CD14-positive monocyte (primary cell): ENCODE data around the gene PYGM. TPM values are rescaled to one million over a fixed set of nuclear protein-coding genes. Genes with fewer than 3 reads are reported as not detected.
A peak's percentile ranks its signal among the peaks of the same experiment; 100 is the strongest.

Source experiments
- DNase-seq, 3 donors: peaks; one replicate each; pipeline ENCODE4 v3.0.0-alpha.2; 2011 to 2022
- H2AFZ ChIP-seq: 2 replicates; pipeline ENCODE4 v1.6.0; 2012; ENCODE audit warnings: mild to moderate bottlenecking, low read depth, low read length, inconsistent platforms; ENCODE audit not compliant: insufficient read depth, poor library complexity, severe bottlenecking
- H3K27ac ChIP-seq, 2 donors: 1 replicate in 1 of 2; 2 replicates in 1 of 2; pipeline ENCODE4 v1.5.1; 2012 to 2013; ENCODE audit warnings: low read length in 2 of 2, control low read depth in 1 of 2, inconsistent platforms in 1 of 2, low read depth in 1 of 2, mild to moderate bottlenecking in 1 of 2
- H3K27me3 ChIP-seq, 2 donors: one replicate each; pipeline versions ENCODE4 v1.6.0 to v1.6.1; 2011 to 2013; ENCODE audit warnings: low read length in 2 of 2; ENCODE audit not compliant: control insufficient read depth in 2 of 2, insufficient read depth in 2 of 2
- H3K36me3 ChIP-seq, 2 donors: replicated peaks in 1 of 2; 1 replicate in 1 of 2; 2 replicates in 1 of 2; pipeline versions ENCODE4 v1.5.1 to v1.6.1; 2012 to 2013; ENCODE audit warnings: low read length in 2 of 2, control low read depth in 1 of 2, inconsistent platforms in 1 of 2, mild to moderate bottlenecking in 1 of 2; ENCODE audit not compliant: insufficient read depth in 2 of 2, control insufficient read depth in 1 of 2
- H3K4me1 ChIP-seq, 2 donors: 1 replicate in 1 of 2; 2 replicates in 1 of 2; pipeline versions ENCODE4 v1.5.1 to v1.6.1; 2012 to 2013; ENCODE audit warnings: low read length in 2 of 2, control low read depth in 1 of 2, inconsistent platforms in 1 of 2, mild to moderate bottlenecking in 1 of 2, moderate library complexity in 1 of 2; ENCODE audit not compliant: insufficient read depth in 2 of 2, control insufficient read depth in 1 of 2
- H3K4me2 ChIP-seq: replicated peaks from 2 replicates; pipeline ENCODE3; 2012; ENCODE audit warnings: low read length, moderate library complexity, mild to moderate bottlenecking; ENCODE audit not compliant: poor library complexity, severe bottlenecking; ENCODE audit errors: extremely low read depth
- H3K4me3 ChIP-seq, 3 experiments: fragments of 200-600 bp in 1 of 3; sonication (generic) in 1 of 3; replicated peaks in 1 of 3; 1 replicate in 2 of 3; 2 replicates in 1 of 3; pipeline ENCODE4 v1.5.1; 2011 to 2013; ENCODE audit warnings: low read length in 3 of 3, mild to moderate bottlenecking in 3 of 3, control low read depth in 2 of 3, low read depth in 2 of 3, inconsistent platforms in 1 of 3, moderate library complexity in 1 of 3
- H3K79me2 ChIP-seq: 2 replicates; pipeline ENCODE4 v1.6.0; 2012; ENCODE audit warnings: mild to moderate bottlenecking, control low read depth, inconsistent platforms, low read length, moderate library complexity; ENCODE audit not compliant: insufficient read depth
- H3K9ac ChIP-seq: 2 replicates; pipeline ENCODE4 v1.6.0; 2017; ENCODE audit warnings: low read length, mild to moderate bottlenecking; ENCODE audit not compliant: insufficient read depth, poor library complexity, severe bottlenecking
- H3K9me3 ChIP-seq, 2 donors: replicated peaks in 1 of 2; 1 replicate in 1 of 2; 2 replicates in 1 of 2; pipeline versions ENCODE4 v1.5.1 to v1.6.1; 2012 to 2013; ENCODE audit warnings: low read length in 2 of 2, control low read depth in 1 of 2; ENCODE audit not compliant: control insufficient read depth in 1 of 2, insufficient read depth in 1 of 2
- H4K20me1 ChIP-seq: 2 replicates; pipeline ENCODE4 v1.6.0; 2012; ENCODE audit warnings: mild to moderate bottlenecking, low read length, control low read depth, moderate library complexity; ENCODE audit not compliant: insufficient read depth
- H3K27ac Mint-ChIP-seq, 7 donors: one replicate each; pipeline ENCODE4 v1.8.0; 2020; ENCODE audit warnings: mild to moderate bottlenecking in 7 of 7, mixed read lengths in 7 of 7, moderate library complexity in 6 of 7, inconsistent platforms in 2 of 7
- H3K27me3 Mint-ChIP-seq, 3 donors: one replicate each; pipeline ENCODE4 v1.8.0; 2021 to 2022; ENCODE audit warnings: low read depth in 3 of 3, mild to moderate bottlenecking in 3 of 3, mixed read lengths in 3 of 3, moderate library complexity in 3 of 3, inconsistent platforms in 1 of 3
- H3K36me3 Mint-ChIP-seq, 2 donors: one replicate each; pipeline ENCODE4 v1.8.0; 2020; ENCODE audit warnings: mixed read lengths in 2 of 2, inconsistent platforms in 1 of 2, mild to moderate bottlenecking in 1 of 2
- H3K4me1 Mint-ChIP-seq: one replicate; pipeline ENCODE4 v1.8.0; 2020; ENCODE audit warnings: mild to moderate bottlenecking, mixed read lengths
- H3K4me3 Mint-ChIP-seq, 2 donors: one replicate each; pipeline ENCODE4 v1.8.0; 2020; ENCODE audit warnings: mild to moderate bottlenecking in 2 of 2, mixed read lengths in 2 of 2, moderate library complexity in 1 of 2
- H3K9me3 Mint-ChIP-seq, 7 donors: one replicate each; pipeline ENCODE4 v1.8.0; 2020 to 2022; ENCODE audit warnings: mixed read lengths in 7 of 7, mild to moderate bottlenecking in 6 of 7, moderate library complexity in 6 of 7, inconsistent platforms in 2 of 7
- WGBS: methylation state at CpG from one replicate; pipeline ENCODE4 v1.1.5; 2013; ENCODE audit warnings: missing lambda C conversion rate; ENCODE audit not compliant: insufficient coverage; 5-methylcytosine and 5-hydroxymethylcytosine counted together
- intact Hi-C, 2 donors: fragments of 100-400 bp; cut with micrococcal nuclease; formaldehyde crosslinking; loops; one replicate each; pipeline versions ENCODE4 v1.15.0 to v1.15.1; 2023
- polyA plus RNA-seq, 3 donors: library from polyadenylated mRNA; depleted of rRNA in 1 of 3; unstranded in 2 of 3; stranded (reverse) in 1 of 3; fragments of 300-500 nt in 2 of 3; fragments of >200 nt in 1 of 3; fragmentation: Illumina TruSeq in 2 of 3; gene quantifications; 1 replicate in 2 of 3; 2 replicates in 1 of 3; pipeline ENCODE4 v1.2.3, GENCODE V29; 2012 to 2021
- TF ChIP-seq, protein P1 (sequence below): fragments of 200-600 bp; IDR thresholded peaks from one replicate; pipeline ENCODE4 v1.8.0; 2022; ENCODE audit warnings: antibody characterized with exemption, mild to moderate bottlenecking

PYGM gene
- polyA plus RNA-seq, 3 donors, result 0.05 to 1.8 TPM; not detected in 1

DNA sequence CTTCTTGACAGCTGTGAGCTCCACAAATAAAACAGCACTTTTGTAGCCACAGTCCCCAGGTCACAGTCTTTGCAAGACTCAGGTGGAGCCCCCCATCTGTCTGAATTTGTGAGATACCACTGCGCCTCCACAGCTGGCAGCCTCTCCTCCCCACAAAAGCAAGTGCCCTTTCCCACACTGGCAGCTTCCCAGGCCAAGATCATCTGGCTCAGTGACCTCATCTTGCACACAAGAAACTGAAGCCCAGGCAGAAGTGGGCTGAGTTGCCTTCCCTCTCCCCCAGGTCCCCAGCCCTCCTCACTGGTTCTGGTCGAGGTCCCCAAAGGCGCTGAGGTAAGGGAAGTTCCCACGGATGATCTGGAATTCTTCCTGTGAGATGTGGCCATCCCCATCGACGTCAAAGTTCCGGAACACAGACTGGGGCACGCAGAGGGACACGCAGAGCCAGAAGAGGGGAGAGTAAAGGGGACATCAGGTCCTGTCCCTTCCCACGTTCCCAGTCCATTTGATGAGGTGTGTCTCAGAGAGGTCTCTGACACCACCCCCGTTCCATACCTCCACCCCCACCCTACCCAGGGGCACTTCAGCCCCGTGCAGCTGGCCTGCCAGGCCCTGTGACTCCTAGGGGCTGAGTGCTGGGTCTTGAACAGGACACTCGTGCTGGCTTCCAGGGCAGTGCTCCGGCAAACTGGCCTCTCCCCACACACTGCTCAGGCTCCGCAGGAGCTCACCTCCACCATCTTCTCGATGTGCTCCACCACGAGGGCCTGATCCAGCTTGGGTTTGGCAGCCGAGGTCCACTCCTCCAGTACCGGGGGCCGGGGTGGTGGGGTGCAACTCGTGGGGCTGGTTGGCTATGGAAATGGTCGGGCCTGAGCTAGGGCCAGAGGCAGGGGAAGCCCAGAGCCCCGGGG is 24.7 kb downstream of the PYGM start:
- no peaks in the 10 kb centered on the region for H3K27me3 ChIP-seq
- H3K4me1 ChIP-seq, result no peaks in the 10 kb centered on the region
- 94% methylated on average over 6 of the region's 23 CpGs for WGBS
- H3K27ac ChIP-seq, result peak overlapping the region in 1 of 2 donors; percentile 20
- peak overlapping the region in 3 of 7 donors; percentile 23 to 82 (median 37) for H3K27ac Mint-ChIP-seq
- no peak for DNase-seq
- peaks cover 0 to 2% (median 0%) of the 10 kb centered on the region in 7 donors for H3K9me3 Mint-ChIP-seq
- TF ChIP-seq, protein P1, sequence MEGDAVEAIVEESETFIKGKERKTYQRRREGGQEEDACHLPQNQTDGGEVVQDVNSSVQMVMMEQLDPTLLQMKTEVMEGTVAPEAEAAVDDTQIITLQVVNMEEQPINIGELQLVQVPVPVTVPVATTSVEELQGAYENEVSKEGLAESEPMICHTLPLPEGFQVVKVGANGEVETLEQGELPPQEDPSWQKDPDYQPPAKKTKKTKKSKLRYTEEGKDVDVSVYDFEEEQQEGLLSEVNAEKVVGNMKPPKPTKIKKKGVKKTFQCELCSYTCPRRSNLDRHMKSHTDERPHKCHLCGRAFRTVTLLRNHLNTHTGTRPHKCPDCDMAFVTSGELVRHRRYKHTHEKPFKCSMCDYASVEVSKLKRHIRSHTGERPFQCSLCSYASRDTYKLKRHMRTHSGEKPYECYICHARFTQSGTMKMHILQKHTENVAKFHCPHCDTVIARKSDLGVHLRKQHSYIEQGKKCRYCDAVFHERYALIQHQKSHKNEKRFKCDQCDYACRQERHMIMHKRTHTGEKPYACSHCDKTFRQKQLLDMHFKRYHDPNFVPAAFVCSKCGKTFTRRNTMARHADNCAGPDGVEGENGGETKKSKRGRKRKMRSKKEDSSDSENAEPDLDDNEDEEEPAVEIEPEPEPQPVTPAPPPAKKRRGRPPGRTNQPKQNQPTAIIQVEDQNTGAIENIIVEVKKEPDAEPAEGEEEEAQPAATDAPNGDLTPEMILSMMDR, result no peak
- H3K4me1 Mint-ChIP-seq, result peaks cover 14% of the 10 kb centered on the region
- no peak overlapping the region for H3K9ac ChIP-seq
- no peak overlapping the region for H3K4me3 ChIP-seq
- H3K4me2 ChIP-seq, result no peak overlapping the region
- H2AFZ ChIP-seq, result no peak overlapping the region
- peaks cover 81 to 99% of the 10 kb centered on the region in 2 donors for H3K36me3 Mint-ChIP-seq
- H4K20me1 ChIP-seq, result peaks cover 78% of the 10 kb centered on the region
- intact Hi-C loops, result no loop called here
- H3K9me3 ChIP-seq, result no peaks in the 10 kb centered on the region
- H3K36me3 ChIP-seq, result peaks cover 74 to 94% of the 10 kb centered on the region in 2 donors
- H3K79me2 ChIP-seq, result peaks cover 64% of the 10 kb centered on the region
- no peak overlapping the region for H3K4me3 Mint-ChIP-seq
- H3K27me3 Mint-ChIP-seq, result peaks cover 0 to 1% (median 0%) of the 10 kb centered on the region in 3 donors

DNA sequence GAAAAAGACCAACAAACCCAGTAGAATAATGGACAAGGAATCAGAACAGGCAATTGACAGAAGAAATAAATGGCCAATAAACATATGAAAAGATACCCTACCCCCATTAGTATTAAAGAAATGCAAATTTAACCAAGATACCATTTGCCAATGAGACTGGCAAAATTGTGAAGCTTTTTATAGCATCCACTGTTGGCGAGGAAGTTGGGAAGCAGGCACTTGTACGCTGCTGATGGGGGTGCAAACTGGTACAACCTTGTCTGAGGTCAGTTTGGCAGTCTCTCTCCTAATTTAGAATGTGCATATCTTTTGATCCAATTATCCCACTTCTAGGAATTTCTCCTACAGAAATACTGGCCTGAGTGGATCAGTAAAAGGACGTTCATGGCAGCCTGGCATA is 28.2 kb downstream of the PYGM start:
- peaks cover 32% of the 10 kb centered on the region for H3K79me2 ChIP-seq
- H2AFZ ChIP-seq, result no peak overlapping the region
- H4K20me1 ChIP-seq, result peaks cover 68% of the 10 kb centered on the region
- no peaks in the 10 kb centered on the region for H3K27me3 Mint-ChIP-seq
- H3K4me1 Mint-ChIP-seq, result peaks cover 15% of the 10 kb centered on the region
- intact Hi-C loops, result no loop called here
- no peaks in the 10 kb centered on the region for H3K4me1 ChIP-seq
- peaks cover 0 to 2% (median 0%) of the 10 kb centered on the region in 7 donors for H3K9me3 Mint-ChIP-seq
- peaks cover 79 to 97% of the 10 kb centered on the region in 2 donors for H3K36me3 Mint-ChIP-seq
- no peak overlapping the region for H3K4me3 ChIP-seq
- TF ChIP-seq, protein P1, result no peak
- H3K9ac ChIP-seq, result no peak overlapping the region
- H3K4me3 Mint-ChIP-seq, result no peak overlapping the region
- no peaks in the 10 kb centered on the region for H3K9me3 ChIP-seq
- H3K36me3 ChIP-seq, result peaks cover 74 to 93% of the 10 kb centered on the region in 2 donors
- WGBS, result 20% methylated on average over 2 of the region's 3 CpGs
- no peak for DNase-seq
- H3K27ac ChIP-seq, result no peak overlapping the region
- no peak overlapping the region for H3K27ac Mint-ChIP-seq
- no peak overlapping the region for H3K4me2 ChIP-seq
- no peaks in the 10 kb centered on the region for H3K27me3 ChIP-seq
